H9 (cell line): Measurements from ENCODE around the gene ZNF829. TPM values are rescaled to one million over a fixed set of nuclear protein-coding genes. Genes with fewer than 3 reads are reported as not detected.

Experiments
- DNase-seq: peaks from one replicate; pipeline ENCODE4 v3.0.0-alpha.2; 2017
- H2AFZ ChIP-seq: one replicate; pipeline ENCODE4 v1.6.1; 2013; ENCODE audit warnings: mild to moderate bottlenecking, low read length, control low read depth, moderate library complexity
- H2AK5ac ChIP-seq: 2 replicates; pipeline ENCODE4 v1.6.1; 2013; ENCODE audit warnings: low read length, control low read depth, mixed read lengths; ENCODE audit not compliant: insufficient read length
- H2BK120ac ChIP-seq: one replicate; pipeline ENCODE4 v1.6.1; 2013; ENCODE audit warnings: low read depth, mild to moderate bottlenecking, low read length, control low read depth, inconsistent platforms; ENCODE audit not compliant: poor library complexity, severe bottlenecking
- H2BK12ac ChIP-seq: 2 replicates; pipeline ENCODE4 v1.6.1; 2013; ENCODE audit warnings: low read length, control low read depth, mixed read lengths, low read depth; ENCODE audit not compliant: insufficient read length
- H2BK15ac ChIP-seq: 2 replicates; pipeline ENCODE4 v1.6.1; 2013; ENCODE audit warnings: low read depth, low read length, control low read depth
- H2BK20ac ChIP-seq: one replicate; pipeline ENCODE4 v1.6.1; 2013; ENCODE audit warnings: low read depth, mild to moderate bottlenecking, low read length, control low read depth, inconsistent platforms; ENCODE audit not compliant: poor library complexity, severe bottlenecking
- H2BK5ac ChIP-seq: 2 replicates; pipeline ENCODE4 v1.6.1; 2013; ENCODE audit warnings: low read length, control low read depth, mixed read lengths; ENCODE audit not compliant: insufficient read length
- H3K14ac ChIP-seq: 2 replicates; pipeline ENCODE4 v1.6.1; 2013; ENCODE audit warnings: low read length, control low read depth; ENCODE audit not compliant: insufficient read depth
- H3K18ac ChIP-seq: 2 replicates; pipeline ENCODE4 v1.6.1; 2013; ENCODE audit warnings: low read depth, mild to moderate bottlenecking, mixed read lengths, low read length, control low read depth; ENCODE audit not compliant: insufficient read length
- H3K23ac ChIP-seq: 2 replicates; pipeline ENCODE4 v1.6.1; 2013; ENCODE audit warnings: low read length, control low read depth, mixed read lengths, low read depth; ENCODE audit not compliant: insufficient read length
- H3K23me2 ChIP-seq: 2 replicates; pipeline ENCODE4 v1.6.1; 2013; ENCODE audit warnings: low read depth, mild to moderate bottlenecking, mixed read lengths, low read length, control low read depth; ENCODE audit not compliant: insufficient read length, poor library complexity, severe bottlenecking
- H3K27ac ChIP-seq: 2 replicates; pipeline ENCODE4 v1.5.1; 2013; ENCODE audit warnings: low read length, control low read depth, mixed read lengths, low read depth; ENCODE audit not compliant: insufficient read length
- H3K27me3 ChIP-seq: 2 replicates; pipeline ENCODE4 v1.6.1; 2013; ENCODE audit warnings: low read length, control low read depth, inconsistent platforms; ENCODE audit not compliant: insufficient read depth
- H3K4ac ChIP-seq: 2 replicates; pipeline ENCODE4 v1.6.1; 2013; ENCODE audit warnings: low read depth, mild to moderate bottlenecking, control low read depth, inconsistent platforms, low read length, moderate library complexity
- H3K4me1 ChIP-seq: 2 replicates; pipeline ENCODE4 v1.6.1; 2013; ENCODE audit warnings: low read length, control low read depth, inconsistent platforms; ENCODE audit not compliant: insufficient read depth
- H3K4me2 ChIP-seq: 2 replicates; pipeline ENCODE4 v1.6.1; 2013; ENCODE audit warnings: low read length, control low read depth, mixed read lengths; ENCODE audit not compliant: insufficient read length, insufficient read depth
- H3K56ac ChIP-seq: 2 replicates; pipeline ENCODE4 v1.6.1; 2013; ENCODE audit warnings: low read depth, mild to moderate bottlenecking, mixed read lengths, low read length, control low read depth; ENCODE audit not compliant: insufficient read length
- H3K79me1 ChIP-seq: 2 replicates; pipeline ENCODE4 v1.6.1; 2013; ENCODE audit warnings: low read depth, mild to moderate bottlenecking, moderate library complexity, low read length, control low read depth, inconsistent platforms; ENCODE audit not compliant: insufficient read depth, poor library complexity, severe bottlenecking
- H3K79me2 ChIP-seq: 2 replicates; pipeline ENCODE4 v1.6.1; 2013; ENCODE audit warnings: low read length, control low read depth, inconsistent platforms; ENCODE audit not compliant: insufficient read depth
- H3K9ac ChIP-seq: 2 replicates; pipeline ENCODE4 v1.6.1; 2013; ENCODE audit warnings: low read length, control low read depth, mixed read lengths; ENCODE audit not compliant: insufficient read length; ENCODE audit errors: extremely low read depth
- H3K9me3 ChIP-seq: one replicate; pipeline ENCODE4 v1.6.1; 2013; ENCODE audit warnings: low read depth, low read length, inconsistent platforms; ENCODE audit not compliant: control insufficient read depth
- H3T11ph ChIP-seq: one replicate; pipeline ENCODE4 v1.6.1; 2013; ENCODE audit warnings: mild to moderate bottlenecking, low read length, control low read depth, inconsistent platforms
- H4K20me1 ChIP-seq: one replicate; pipeline ENCODE4 v1.6.1; 2013; ENCODE audit not compliant: control insufficient read depth, insufficient read length, insufficient read depth
- H4K5ac ChIP-seq: 2 replicates; pipeline ENCODE4 v1.6.1; 2013; ENCODE audit warnings: low read depth, mild to moderate bottlenecking, mixed read lengths, low read length, control low read depth; ENCODE audit not compliant: insufficient read length
- H4K8ac ChIP-seq: replicated peaks from 2 replicates; pipeline ENCODE4 v1.6.1; 2013; ENCODE audit warnings: low read length, control low read depth, mixed read lengths, low read depth; ENCODE audit not compliant: insufficient read length
- H4K91ac ChIP-seq: 2 replicates; pipeline ENCODE4 v1.6.1; 2013; ENCODE audit warnings: low read depth, mild to moderate bottlenecking, moderate library complexity, mixed read lengths, low read length, control low read depth; ENCODE audit not compliant: insufficient read length
- H3K27ac Mint-ChIP-seq, 3 experiments: 2 replicates in 2 of 3; 3 replicates in 1 of 3; pipeline ENCODE4 v1.8.0; 2020 to 2021; ENCODE audit warnings: mixed read lengths in 3 of 3, mild to moderate bottlenecking in 1 of 3, moderate library complexity in 1 of 3
- H3K27me3 Mint-ChIP-seq: 2 replicates; pipeline ENCODE4 v1.8.0; 2021; ENCODE audit warnings: low read depth, mild to moderate bottlenecking, moderate library complexity, mixed read lengths
- H3K36me3 Mint-ChIP-seq, 3 experiments: 2 replicates in 2 of 3; 3 replicates in 1 of 3; pipeline ENCODE4 v1.8.0; 2020 to 2021; ENCODE audit warnings: low read depth in 3 of 3, mixed read lengths in 3 of 3; ENCODE audit not compliant: insufficient read depth in 1 of 3
- H3K4me1 Mint-ChIP-seq, 2 experiments: 2 replicates each; pipeline ENCODE4 v1.8.0; 2020; ENCODE audit warnings: mixed read lengths in 2 of 2
- H3K4me3 Mint-ChIP-seq, 2 experiments: 2 replicates in 1 of 2; 3 replicates in 1 of 2; pipeline ENCODE4 v1.8.0; 2020 to 2021; ENCODE audit warnings: mild to moderate bottlenecking in 2 of 2, mixed read lengths in 2 of 2, moderate library complexity in 1 of 2
- H3K9me3 Mint-ChIP-seq, 2 experiments: 2 replicates in 1 of 2; 3 replicates in 1 of 2; pipeline ENCODE4 v1.8.0; 2020; ENCODE audit warnings: mild to moderate bottlenecking in 2 of 2, mixed read lengths in 2 of 2, moderate library complexity in 1 of 2
- WGBS: extraction: QIAGEN DNeasy Blood & Tissue Kit; methylation state at CpG from one replicate; pipeline ENCODE4 v1.1.7; 2013; ENCODE audit warnings: missing lambda C conversion rate, low lambda C conversion rate, mixed read lengths; ENCODE audit not compliant: insufficient read length; ENCODE audit errors: extremely low coverage; 5-methylcytosine and 5-hydroxymethylcytosine counted together
- total RNA-seq: library from RNA; stranded (reverse); gene quantifications from 2 replicates; pipeline ENCODE4 v1.2.1, GENCODE V29; 2021
- TF ChIP-seq, protein P1 (sequence below): fragments of 200-600 bp; sonication (generic); conservative IDR thresholded peaks from 3 replicates; pipeline ENCODE4 v1.8.0; 2021; ENCODE audit warnings: antibody characterized with exemption, mild to moderate bottlenecking

The ZNF829 gene
- total RNA-seq, 1 experiment from 2014 or later, result 4.9 TPM

DNA sequence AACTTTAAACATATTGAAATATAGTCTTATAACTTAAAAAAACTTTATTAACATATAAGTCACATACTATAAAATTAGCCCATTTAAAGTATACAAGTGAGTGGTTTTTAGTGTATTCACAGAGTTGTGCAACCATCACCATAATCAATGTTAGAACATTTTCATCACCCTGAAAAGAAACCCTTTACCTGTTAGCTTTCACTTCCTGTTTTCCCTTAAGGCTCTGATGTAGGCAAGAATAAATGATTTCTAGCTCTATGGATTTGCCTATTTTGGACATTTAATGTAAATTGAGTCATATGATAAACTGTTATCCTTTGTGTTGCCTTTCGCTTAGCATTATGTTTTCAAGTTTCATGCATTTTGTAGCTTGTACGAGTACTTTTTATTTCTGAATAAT, 15.6 kb upstream of the ZNF829 start:
- Histone ChIP-seq H3K23me2 (no peaks in the 10 kb centered on the region), H3K4me1 (no peaks in the 10 kb centered on the region), H3K79me1 (no peaks in the 10 kb centered on the region), H3K9ac (no peak overlapping the region), H3K27ac (no peak overlapping the region), H3K4me2 (no peak overlapping the region), H3K9me3 (peaks cover 12% of the 10 kb centered on the region), H2BK120ac (no peak overlapping the region), H3K23ac (no peak overlapping the region), H2AK5ac (no peak overlapping the region), H3K14ac (no peak overlapping the region), H3K4ac (no peak overlapping the region), H3K79me2 (no peaks in the 10 kb centered on the region), H4K5ac (no peak overlapping the region), H4K8ac (no peak overlapping the region), H2BK15ac (no peak overlapping the region), H2BK12ac (no peak overlapping the region), H3T11ph (no peak overlapping the region), H4K20me1 (no peaks in the 10 kb centered on the region), H2BK20ac (no peak overlapping the region), H4K91ac (no peak overlapping the region), H2AFZ (no peak overlapping the region), H3K27me3 (no peaks in the 10 kb centered on the region), H3K56ac (no peak overlapping the region), H3K18ac (no peak overlapping the region), H2BK5ac (no peak overlapping the region)
- DNase-seq, result no peak
- TF ChIP-seq, protein P1, sequence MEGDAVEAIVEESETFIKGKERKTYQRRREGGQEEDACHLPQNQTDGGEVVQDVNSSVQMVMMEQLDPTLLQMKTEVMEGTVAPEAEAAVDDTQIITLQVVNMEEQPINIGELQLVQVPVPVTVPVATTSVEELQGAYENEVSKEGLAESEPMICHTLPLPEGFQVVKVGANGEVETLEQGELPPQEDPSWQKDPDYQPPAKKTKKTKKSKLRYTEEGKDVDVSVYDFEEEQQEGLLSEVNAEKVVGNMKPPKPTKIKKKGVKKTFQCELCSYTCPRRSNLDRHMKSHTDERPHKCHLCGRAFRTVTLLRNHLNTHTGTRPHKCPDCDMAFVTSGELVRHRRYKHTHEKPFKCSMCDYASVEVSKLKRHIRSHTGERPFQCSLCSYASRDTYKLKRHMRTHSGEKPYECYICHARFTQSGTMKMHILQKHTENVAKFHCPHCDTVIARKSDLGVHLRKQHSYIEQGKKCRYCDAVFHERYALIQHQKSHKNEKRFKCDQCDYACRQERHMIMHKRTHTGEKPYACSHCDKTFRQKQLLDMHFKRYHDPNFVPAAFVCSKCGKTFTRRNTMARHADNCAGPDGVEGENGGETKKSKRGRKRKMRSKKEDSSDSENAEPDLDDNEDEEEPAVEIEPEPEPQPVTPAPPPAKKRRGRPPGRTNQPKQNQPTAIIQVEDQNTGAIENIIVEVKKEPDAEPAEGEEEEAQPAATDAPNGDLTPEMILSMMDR, result no peak
- Mint-ChIP-seq H3K27me3 (no peaks in the 10 kb centered on the region; the same call in 1 of the 2 replicates), H3K9me3 (peaks cover 70 to 73% of the 10 kb centered on the region in 2 experiments), H3K27ac (no peak overlapping the region), H3K36me3 (peaks cover 9 to 57% (median 46%) of the 10 kb centered on the region in 3 experiments), H3K4me1 (no peaks in the 10 kb centered on the region), H3K4me3 (no peak overlapping the region)
- WGBS, result no CpG with 5 or more reads among the region's 2 CpGs
